Lower lobe of right lung (tissue), 2 donors: ENCODE results near the gene AKAP7. TPM values are rescaled to one million over a fixed set of nuclear protein-coding genes. Genes with fewer than 3 reads are reported as not detected.

Source experiments
- ATAC-seq, 2 donors: fragments of 200-7000 bp; cut with Tn5 transposase; one replicate each; pipeline ENCODE4 v1.9.1; 2020 to 2022; ENCODE audit warnings: mild to moderate bottlenecking in 2 of 2, moderate library complexity in 2 of 2
- DNase-seq: peaks from one replicate; pipeline ENCODE4 v3.0.0-alpha.2; 2020
- H3K27ac ChIP-seq: fragments of 200-600 bp; one replicate; pipeline ENCODE4 v1.8.0; 2022
- H3K27me3 ChIP-seq: fragments of 200-600 bp; one replicate; pipeline ENCODE4 v1.8.0; 2022; ENCODE audit warnings: low read depth
- H3K36me3 ChIP-seq: fragments of 200-600 bp; one replicate; pipeline ENCODE4 v1.8.0; 2022; ENCODE audit warnings: mild to moderate bottlenecking
- H3K4me1 ChIP-seq: fragments of 200-600 bp; one replicate; pipeline ENCODE4 v1.8.0; 2022
- H3K4me3 ChIP-seq: fragments of 200-600 bp; one replicate; pipeline ENCODE4 v1.8.0; 2022; ENCODE audit warnings: mild to moderate bottlenecking
- H3K9me3 ChIP-seq: fragments of 200-600 bp; one replicate; pipeline ENCODE4 v1.8.0; 2022
- intact Hi-C: fragments of 100-400 bp; cut with DNase I; formaldehyde crosslinking; loops from one replicate; pipeline ENCODE4 v1.11.0; 2022
- total RNA-seq: library from RNA; stranded (reverse); fragmentation: NEBNext Ultra II Directional; extraction: Animal tissue kit (Norgen Biotek cat#: 25700); gene quantifications from one replicate; pipeline ENCODE4 v1.2.1, GENCODE V29; 2021
- TF ChIP-seq, protein P1 (sequence below): fragments of 200-600 bp; IDR thresholded peaks from one replicate; pipeline ENCODE4 v1.8.0; 2022; ENCODE audit warnings: antibody characterized with exemption, mild to moderate bottlenecking
- donor health status: DM: no; HTN: yes; CAD: no; lungs with severe emphysema.

Gene AKAP7
- total RNA-seq, 1 donor from 2014 or later, result 11.0 TPM

DNA sequence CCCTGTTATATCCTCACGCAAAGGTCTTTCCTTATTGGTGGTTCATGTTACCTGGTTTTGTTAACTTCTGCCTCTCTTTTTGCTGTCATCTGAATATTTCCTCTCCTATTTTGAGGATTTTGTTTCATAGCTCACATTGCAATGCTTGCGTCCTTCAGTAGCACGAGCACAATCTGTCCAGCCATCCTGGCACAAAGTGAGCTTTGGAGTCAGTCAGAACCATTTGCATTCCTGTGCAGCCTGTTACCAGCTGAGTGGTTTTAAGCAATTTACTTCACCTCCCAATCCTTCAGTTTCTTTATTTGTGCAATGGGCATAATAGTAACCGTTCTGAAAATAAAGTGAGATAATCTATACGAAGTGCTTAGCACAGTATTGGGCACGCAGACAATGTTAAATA is 42.7 kb downstream of the AKAP7 start:
- DNase-seq (no peak), ATAC-seq (no peak)
- Histone ChIP-seq H3K9me3 (no peaks in the 10 kb centered on the region), H3K4me3 (no peak overlapping the region), H3K36me3 (peaks cover 10% of the 10 kb centered on the region), H3K27me3 (no peaks in the 10 kb centered on the region), H3K4me1 (no peaks in the 10 kb centered on the region), H3K27ac (no peak overlapping the region)
- intact Hi-C loops, result no loop called here
- TF ChIP-seq, protein P1, sequence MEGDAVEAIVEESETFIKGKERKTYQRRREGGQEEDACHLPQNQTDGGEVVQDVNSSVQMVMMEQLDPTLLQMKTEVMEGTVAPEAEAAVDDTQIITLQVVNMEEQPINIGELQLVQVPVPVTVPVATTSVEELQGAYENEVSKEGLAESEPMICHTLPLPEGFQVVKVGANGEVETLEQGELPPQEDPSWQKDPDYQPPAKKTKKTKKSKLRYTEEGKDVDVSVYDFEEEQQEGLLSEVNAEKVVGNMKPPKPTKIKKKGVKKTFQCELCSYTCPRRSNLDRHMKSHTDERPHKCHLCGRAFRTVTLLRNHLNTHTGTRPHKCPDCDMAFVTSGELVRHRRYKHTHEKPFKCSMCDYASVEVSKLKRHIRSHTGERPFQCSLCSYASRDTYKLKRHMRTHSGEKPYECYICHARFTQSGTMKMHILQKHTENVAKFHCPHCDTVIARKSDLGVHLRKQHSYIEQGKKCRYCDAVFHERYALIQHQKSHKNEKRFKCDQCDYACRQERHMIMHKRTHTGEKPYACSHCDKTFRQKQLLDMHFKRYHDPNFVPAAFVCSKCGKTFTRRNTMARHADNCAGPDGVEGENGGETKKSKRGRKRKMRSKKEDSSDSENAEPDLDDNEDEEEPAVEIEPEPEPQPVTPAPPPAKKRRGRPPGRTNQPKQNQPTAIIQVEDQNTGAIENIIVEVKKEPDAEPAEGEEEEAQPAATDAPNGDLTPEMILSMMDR, result no peak

DNA sequence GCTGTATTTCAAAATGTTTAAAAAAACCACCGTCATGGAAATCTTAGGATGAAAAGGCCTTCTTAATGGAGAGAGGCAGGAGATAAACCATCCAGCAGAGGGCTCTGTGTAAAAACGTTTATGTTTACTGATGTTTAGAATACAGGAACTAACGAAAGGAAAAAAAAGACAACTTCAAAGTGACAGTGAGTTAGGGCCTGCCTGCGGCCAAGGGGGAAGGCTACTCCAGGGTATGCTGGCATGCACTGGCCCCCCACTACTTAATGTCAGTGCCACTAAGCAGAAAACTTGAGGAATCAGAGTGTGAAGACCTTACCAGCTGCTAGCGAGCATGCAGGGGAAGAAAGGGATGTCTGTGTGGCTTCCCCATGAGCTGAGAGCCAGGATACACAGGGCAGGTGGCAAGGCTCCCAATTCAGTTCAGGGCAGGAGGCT is 47.7 kb downstream of the AKAP7 start:
- H3K4me3 ChIP-seq, result no peak overlapping the region
- H3K27ac ChIP-seq, result no peak overlapping the region
- TF ChIP-seq, protein P1, result peak; percentile 39
- no peaks in the 10 kb centered on the region for H3K4me1 ChIP-seq
- ATAC-seq, result no peak
- intact Hi-C loops, result no loop called here
- H3K27me3 ChIP-seq, result no peaks in the 10 kb centered on the region
- no peak for DNase-seq
- H3K36me3 ChIP-seq, result no peaks in the 10 kb centered on the region
- no peaks in the 10 kb centered on the region for H3K9me3 ChIP-seq

DNA sequence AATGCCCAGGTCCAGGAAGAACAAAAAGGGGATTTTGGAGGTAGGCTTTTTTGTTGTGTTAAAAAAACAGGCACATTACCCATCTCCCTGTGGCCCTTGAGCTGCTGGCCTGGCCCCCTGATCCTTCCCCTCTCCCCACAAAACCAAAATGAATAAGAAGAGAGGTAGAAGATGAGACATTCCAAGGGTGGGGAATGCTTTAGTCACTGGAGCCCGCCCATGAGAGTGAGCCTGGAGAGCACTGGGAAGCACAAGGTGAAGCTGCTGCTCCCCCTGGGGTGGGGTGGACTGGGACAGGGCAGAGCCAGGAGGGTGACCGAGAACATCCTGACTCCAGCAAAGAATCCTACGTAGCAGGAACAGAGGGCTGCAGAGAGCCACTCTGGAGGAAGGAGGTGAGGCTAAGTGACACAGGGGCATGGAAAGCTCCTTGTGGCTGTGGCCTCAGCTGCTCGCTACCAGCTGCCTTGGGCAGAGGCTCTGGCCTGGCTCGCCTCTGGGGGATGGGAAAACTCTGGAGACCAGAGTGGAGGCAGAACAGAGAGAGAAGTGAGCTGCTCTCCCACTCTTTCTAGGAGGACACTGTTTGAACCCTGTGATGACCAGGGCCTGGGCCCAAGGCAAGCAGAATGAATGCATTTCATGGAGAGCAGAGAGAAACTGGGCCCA is 48.3 kb downstream of the AKAP7 start:
- Histone ChIP-seq H3K27me3 (no peaks in the 10 kb centered on the region), H3K4me1 (no peaks in the 10 kb centered on the region), H3K36me3 (no peaks in the 10 kb centered on the region), H3K9me3 (no peaks in the 10 kb centered on the region), H3K4me3 (no peak overlapping the region), H3K27ac (no peak overlapping the region)
- no peak for DNase-seq
- ATAC-seq, result peak in 1 of 2 donors; percentile 14
- intact Hi-C loops, result no loop called here
- TF ChIP-seq, protein P1, result no peak

DNA sequence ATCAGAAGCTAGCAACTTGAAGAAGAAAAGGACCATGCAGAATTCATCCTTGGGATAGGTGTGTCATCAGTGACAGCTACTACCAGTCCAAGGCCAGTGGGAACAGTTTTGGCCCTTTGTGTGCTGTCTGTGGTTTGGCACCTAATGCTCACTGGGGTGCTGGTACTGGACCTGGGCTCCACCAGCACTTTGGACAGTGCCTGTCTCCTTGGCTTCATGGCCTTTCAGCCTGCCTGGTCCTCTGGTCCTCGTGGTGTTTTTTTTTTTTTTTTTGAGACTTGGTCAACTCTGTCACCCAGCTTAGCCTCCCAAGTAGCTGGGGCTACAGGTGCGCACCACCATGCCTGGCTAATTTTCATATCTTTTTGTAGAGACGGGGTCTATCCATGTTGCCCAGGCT is 56.3 kb downstream of the AKAP7 start:
- intact Hi-C loops, result no loop called here
- peaks cover 17% of the 10 kb centered on the region for H3K9me3 ChIP-seq
- no peak for ATAC-seq
- no peak overlapping the region for H3K27ac ChIP-seq
- DNase-seq, result no peak
- no peak overlapping the region for H3K4me3 ChIP-seq
- TF ChIP-seq, protein P1, result no peak
- H3K4me1 ChIP-seq, result no peaks in the 10 kb centered on the region
- no peaks in the 10 kb centered on the region for H3K27me3 ChIP-seq
- no peaks in the 10 kb centered on the region for H3K36me3 ChIP-seq

DNA sequence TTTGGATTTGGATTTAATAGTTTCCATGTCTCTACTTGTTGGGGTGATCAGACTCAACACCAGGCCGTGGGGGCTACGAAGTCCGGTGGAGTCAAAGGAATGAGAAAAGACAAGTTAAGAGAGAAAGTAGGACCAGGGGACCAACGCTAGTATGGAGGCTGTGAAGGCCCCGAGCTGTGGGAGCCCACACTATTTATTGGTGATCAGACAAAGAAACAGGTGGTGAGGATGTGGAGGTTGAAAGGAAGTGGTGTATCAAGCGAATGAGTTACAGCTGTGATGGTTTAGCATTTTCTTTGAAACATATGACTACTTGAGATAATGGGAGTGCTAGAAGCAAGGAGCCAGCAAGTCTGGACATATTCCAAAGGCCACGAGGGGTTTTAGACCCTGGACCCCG is 62.4 kb downstream of the AKAP7 start:
- ATAC-seq, result no peak
- Histone ChIP-seq H3K36me3 (peaks cover 7% of the 10 kb centered on the region), H3K9me3 (peaks cover 8% of the 10 kb centered on the region), H3K27ac (no peak overlapping the region), H3K27me3 (no peaks in the 10 kb centered on the region), H3K4me3 (no peak overlapping the region), H3K4me1 (peaks cover 10% of the 10 kb centered on the region)
- DNase-seq, result no peak
- intact Hi-C loops, result no loop called here
- TF ChIP-seq, protein P1, result no peak
